GM12874 (cell line): ENCODE results near the gene DYRK2.

Source experiments
- TF ChIP-seq, protein P1 (sequence below): IDR thresholded peaks from 2 replicates; pipeline ENCODE4 v1.5.1; 2011; ENCODE audit warnings: low read depth, mild to moderate bottlenecking, control low read depth, low read length, moderate library complexity; ENCODE audit not compliant: insufficient read depth

The DYRK2 gene

DNA sequence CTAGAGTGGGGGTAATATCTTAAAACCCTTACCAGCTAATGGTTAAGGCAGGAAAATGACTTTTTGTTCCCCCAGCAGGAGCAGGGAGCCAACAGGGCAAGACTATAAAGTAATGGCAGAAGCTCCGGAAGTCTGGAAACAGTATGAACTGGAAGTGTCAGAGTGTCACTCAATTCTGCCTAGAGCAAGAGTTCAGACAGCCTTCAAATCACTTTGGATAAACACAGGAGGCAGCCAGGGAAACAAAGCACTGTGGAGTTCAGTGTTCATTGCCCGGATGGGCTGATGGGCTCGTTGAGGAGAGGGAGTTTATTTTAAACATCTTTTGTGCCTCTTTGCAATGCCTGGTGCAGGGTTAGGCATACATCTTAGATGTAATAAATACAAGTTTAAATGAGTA lies 16.5 kb upstream of the DYRK2 start:
- TF ChIP-seq, protein P1, sequence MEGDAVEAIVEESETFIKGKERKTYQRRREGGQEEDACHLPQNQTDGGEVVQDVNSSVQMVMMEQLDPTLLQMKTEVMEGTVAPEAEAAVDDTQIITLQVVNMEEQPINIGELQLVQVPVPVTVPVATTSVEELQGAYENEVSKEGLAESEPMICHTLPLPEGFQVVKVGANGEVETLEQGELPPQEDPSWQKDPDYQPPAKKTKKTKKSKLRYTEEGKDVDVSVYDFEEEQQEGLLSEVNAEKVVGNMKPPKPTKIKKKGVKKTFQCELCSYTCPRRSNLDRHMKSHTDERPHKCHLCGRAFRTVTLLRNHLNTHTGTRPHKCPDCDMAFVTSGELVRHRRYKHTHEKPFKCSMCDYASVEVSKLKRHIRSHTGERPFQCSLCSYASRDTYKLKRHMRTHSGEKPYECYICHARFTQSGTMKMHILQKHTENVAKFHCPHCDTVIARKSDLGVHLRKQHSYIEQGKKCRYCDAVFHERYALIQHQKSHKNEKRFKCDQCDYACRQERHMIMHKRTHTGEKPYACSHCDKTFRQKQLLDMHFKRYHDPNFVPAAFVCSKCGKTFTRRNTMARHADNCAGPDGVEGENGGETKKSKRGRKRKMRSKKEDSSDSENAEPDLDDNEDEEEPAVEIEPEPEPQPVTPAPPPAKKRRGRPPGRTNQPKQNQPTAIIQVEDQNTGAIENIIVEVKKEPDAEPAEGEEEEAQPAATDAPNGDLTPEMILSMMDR: no peak

DNA sequence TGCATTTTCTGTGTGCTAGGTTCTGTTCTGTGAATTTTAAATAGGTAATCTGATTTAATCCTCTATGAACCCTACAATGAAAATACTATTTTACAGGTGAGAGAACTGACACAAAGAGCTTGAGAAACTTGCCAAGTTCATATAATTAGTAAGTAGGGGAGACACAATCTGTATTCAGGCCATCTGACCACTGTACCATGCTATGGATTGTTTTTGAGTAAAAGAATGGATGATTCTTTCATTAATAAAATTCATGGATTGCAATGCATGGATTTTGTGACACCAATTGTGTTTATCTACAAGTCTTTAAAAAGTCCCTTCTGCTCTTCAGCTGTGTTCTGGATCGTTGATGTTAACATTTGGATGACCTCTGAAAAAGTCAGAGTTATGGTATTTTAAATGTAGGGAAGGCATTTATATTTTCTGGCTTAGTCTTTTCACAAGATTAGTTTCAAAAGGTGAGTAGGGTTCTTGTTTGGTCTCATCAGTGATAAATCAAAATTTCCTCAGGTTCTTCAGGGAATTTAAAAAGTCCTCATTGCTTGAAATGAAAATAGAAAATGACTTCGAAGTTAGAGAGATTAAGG lies 15.4 kb upstream of the DYRK2 start:
- TF ChIP-seq, protein P1: no peak

DNA sequence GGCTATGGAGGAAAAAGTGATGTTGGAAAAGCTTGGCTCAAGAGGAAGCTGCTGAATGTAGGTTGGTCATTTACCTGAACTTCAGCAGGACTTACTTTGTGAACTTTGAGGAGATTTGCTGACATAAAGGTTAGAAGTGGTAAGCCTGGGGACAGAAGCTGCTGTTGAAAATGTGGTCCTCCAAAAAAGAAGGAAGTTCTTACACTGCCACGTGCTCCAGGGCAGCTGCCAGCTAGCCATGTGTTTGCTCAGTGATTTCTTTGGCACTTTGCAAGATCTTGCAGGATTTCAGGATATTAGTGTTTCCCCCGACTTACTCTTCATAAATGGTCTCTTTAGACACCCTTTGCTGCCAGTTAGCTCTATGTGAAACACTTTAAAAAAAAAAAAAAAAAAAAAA lies 14.8 kb upstream of the DYRK2 start:
- TF ChIP-seq, protein P1: no peak

DNA sequence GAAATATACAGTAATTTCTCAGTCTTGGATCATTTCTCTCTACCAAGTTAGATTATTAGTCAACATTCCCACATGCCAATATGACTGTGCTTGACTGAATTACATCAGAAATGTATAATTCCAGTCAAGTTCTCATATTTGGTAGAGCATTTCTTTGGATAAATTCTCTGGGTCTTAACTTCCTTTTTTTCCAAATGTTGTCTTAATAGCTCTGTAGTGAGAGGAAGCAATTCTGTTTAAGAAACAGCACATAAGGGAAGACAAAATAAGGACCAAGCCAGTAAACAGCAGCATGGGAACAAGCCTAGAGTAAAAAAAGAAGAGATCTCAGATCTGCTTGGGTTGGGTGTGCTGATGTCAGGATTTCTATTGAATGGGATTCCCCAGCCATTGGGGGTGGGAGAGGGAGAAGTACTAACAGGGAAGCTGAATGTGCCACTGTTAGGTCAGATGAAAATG lies 14.2 kb upstream of the DYRK2 start:
- TF ChIP-seq, protein P1: no peak

DNA sequence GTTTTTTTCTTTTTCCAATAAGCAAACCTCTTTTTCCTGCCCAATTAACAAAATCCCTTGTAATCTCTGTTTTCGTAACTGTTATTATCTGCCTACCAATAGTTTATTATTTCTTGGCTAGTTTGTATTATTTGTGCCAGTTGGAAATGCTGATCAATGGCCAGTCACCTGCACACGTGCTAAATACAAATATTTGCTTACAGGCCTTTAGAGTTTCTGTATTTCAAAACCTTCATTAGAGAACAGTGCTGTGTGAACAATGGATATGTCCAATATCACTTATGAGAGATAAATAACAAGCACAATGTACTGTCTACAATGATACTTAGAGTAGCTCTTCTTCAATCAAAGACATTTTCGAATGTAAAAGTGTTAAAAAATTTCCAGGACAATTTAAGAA lies 10.8 kb upstream of the DYRK2 start:
- TF ChIP-seq, protein P1: no peak

DNA sequence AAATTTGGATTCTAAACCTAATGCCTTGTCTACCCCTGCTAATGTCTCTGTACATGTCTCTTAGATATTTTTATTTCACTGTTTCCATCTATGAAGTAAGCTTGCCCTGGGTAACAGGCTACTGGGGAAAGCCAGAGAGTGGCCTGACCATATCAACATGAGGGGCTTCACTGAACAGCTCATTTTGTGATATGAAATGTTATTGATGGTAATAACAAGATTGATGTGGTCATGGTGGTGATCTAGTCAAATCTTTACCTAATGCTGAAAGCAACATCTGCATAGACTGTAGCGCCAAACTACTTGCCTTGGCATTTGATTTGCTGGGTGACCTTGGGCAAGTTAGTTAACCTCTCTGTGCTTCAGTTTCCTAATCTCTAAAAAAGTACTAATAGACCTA lies 9.9 kb upstream of the DYRK2 start:
- TF ChIP-seq, protein P1: no peak

DNA sequence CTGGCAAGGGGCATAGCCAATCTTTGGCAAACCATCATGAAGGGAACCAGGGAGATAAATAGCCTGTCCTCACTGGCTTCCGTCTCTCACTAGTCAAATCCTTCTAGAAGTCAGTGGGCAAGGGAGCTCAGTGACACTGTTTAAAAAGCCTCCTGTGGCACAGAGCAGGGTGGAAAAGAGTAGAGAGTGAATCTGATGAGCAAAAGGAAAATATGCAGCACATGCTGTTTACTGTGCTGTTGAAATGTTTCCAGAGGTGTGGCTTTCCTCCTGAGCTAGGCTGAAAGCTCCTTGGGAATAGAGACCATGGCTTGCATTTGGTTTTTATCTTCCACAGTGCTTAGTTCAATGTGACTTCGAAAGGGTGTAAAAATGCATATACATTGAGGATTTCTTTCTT lies 7.7 kb upstream of the DYRK2 start:
- TF ChIP-seq, protein P1: no peak
